ENCODE measurements around the gene ERC1.

GRCh38 chr12:1540690-1541089 lies 549.7 kb downstream of the ERC1 start:
- TF ChIP-seq, protein P1, sequence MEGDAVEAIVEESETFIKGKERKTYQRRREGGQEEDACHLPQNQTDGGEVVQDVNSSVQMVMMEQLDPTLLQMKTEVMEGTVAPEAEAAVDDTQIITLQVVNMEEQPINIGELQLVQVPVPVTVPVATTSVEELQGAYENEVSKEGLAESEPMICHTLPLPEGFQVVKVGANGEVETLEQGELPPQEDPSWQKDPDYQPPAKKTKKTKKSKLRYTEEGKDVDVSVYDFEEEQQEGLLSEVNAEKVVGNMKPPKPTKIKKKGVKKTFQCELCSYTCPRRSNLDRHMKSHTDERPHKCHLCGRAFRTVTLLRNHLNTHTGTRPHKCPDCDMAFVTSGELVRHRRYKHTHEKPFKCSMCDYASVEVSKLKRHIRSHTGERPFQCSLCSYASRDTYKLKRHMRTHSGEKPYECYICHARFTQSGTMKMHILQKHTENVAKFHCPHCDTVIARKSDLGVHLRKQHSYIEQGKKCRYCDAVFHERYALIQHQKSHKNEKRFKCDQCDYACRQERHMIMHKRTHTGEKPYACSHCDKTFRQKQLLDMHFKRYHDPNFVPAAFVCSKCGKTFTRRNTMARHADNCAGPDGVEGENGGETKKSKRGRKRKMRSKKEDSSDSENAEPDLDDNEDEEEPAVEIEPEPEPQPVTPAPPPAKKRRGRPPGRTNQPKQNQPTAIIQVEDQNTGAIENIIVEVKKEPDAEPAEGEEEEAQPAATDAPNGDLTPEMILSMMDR (IDR thresholded peaks at IDR 0.05) = no peak
- TF ChIP-seq POLR2AphosphoS5 (IDR thresholded peaks at IDR 0.05; ENCODE audit: insufficient read depth in 1 of 2, low read depth in 1 of 2) = peak in 1 of 2 donors; percentile 48

Data from vagina (tissue), 2 donors.